Choroid plexus epithelial cell (primary cell): ENCODE measurements around the gene SLC33A1.
"Not testable (repeated sequence)": the region's sequence is repeated elsewhere in the genome, so short reads cannot be mapped to it uniquely, and the experiment has no call there.

ENCODE experiments used
- DNase-seq: peaks from one replicate; pipeline ENCODE4 v3.0.0-alpha.2; 2010; ENCODE audit warnings: low read depth
- H3K4me3 ChIP-seq: 2 replicates; pipeline ENCODE4 v1.5.1; 2011; ENCODE audit warnings: low read depth, mild to moderate bottlenecking, control low read depth, low read length, moderate library complexity
- CTCF ChIP-seq: conservative IDR thresholded peaks from 2 replicates; pipeline ENCODE4 v1.5.1; 2011; ENCODE audit warnings: low read depth, mild to moderate bottlenecking, control low read depth, inconsistent platforms, low read length, moderate library complexity

SLC33A1 gene

GRCh38 chr3:155886915-155887314, 32.7 kb upstream of the SLC33A1 start:
- TF ChIP-seq CTCF: no peak
- no peak for DNase-seq
- no peak overlapping the region for H3K4me3 ChIP-seq

- DNase-seq, H3K4me3 ChIP-seq: not testable (repeated sequence)
These were observed 32.1 kb upstream of the SLC33A1 start for GRCh38 chr3:155886348-155886747.

GRCh38 chr3:155885292-155885691, 31.1 kb upstream of the SLC33A1 start:
- no peak for DNase-seq
- H3K4me3 ChIP-seq: no peak overlapping the region
- TF ChIP-seq CTCF: no peak

- no peak overlapping the region for H3K4me3 ChIP-seq
- no peak for TF ChIP-seq CTCF
These were observed 30.1 kb upstream of the SLC33A1 start for GRCh38 chr3:155884292-155884691.

GRCh38 chr3:155880286-155880685, 26.1 kb upstream of the SLC33A1 start:
- H3K4me3 ChIP-seq: no peak overlapping the region
- TF ChIP-seq CTCF: no peak
- no peak for DNase-seq

More at GRCh38 chr3:155884292-155884691, 30.1 kb upstream of the SLC33A1 start:
- DNase-seq: no peak

GRCh38 chr3:155876503-155876902, 22.3 kb upstream of the SLC33A1 start:
- no peak for DNase-seq
- no peak overlapping the region for H3K4me3 ChIP-seq
- no peak for TF ChIP-seq CTCF

GRCh38 chr3:155876037-155876436, 21.8 kb upstream of the SLC33A1 start:
- H3K4me3 ChIP-seq: no peak overlapping the region
- no peak for DNase-seq
- TF ChIP-seq CTCF: no peak
